A549 (cell line): ENCODE results near the gene MBD2. TPM values are rescaled to one million over a fixed set of nuclear protein-coding genes. Genes with fewer than 3 reads are reported as not detected.

Experiments used
- ATAC-seq, 2 experiments: fragments of 200-7000 bp in 1 of 2; fragments of >200 bp in 1 of 2; cut with Nextera tagmentation in 1 of 2; cut with Tn5 transposase in 1 of 2; 3 replicates each; pipeline versions ENCODE4 v1.8.0 to v1.9.1; 2018 to 2020; ENCODE audit warnings: mild to moderate bottlenecking in 1 of 2, moderate library complexity in 1 of 2
- CTCF ChIA-PET: fragments of 300-600 bp; sonication (Branson Sonifier 250); formaldehyde crosslinking; extraction: SDS; loops from one replicate; lab custom pipeline; 2021; ENCODE audit warnings: antibody characterized with exemption, inconsistent platforms; lab: Yijun Ruan, JAX
- POLR2A ChIA-PET: fragments of 350-600 bp; formaldehyde crosslinking; extraction: SDS; loops from one replicate; lab custom pipeline; 2021; ENCODE audit warnings: antibody characterized with exemption, inconsistent platforms; lab: Yijun Ruan, JAX
- DNase-seq, 2 experiments: peaks; one replicate each; pipeline versions ENCODE4 v3.0.0 to v3.0.0-alpha.2; 2011 to 2016; ENCODE audit warnings: low read depth in 1 of 2, low spot score in 1 of 2
- FAIRE-seq: peaks from 2 replicates; lab custom pipeline; 2011; peaks lifted over from hg19 to GRCh38; lab: Jason Lieb, UNC
- H3K27ac ChIP-seq, 2 experiments: fragments of >200 bp; sonication (Bioruptor Twin); formaldehyde crosslinking; 3 replicates each; pipeline ENCODE4 v1.5.1; 2016 to 2017
- H3K4me1 ChIP-seq: fragments of >200 bp; sonication (Bioruptor Twin); formaldehyde crosslinking; 3 replicates; pipeline ENCODE4 v1.6.1; 2016
- H3K4me2 ChIP-seq: fragments of >200 bp; sonication (Bioruptor Twin); formaldehyde crosslinking; 3 replicates; pipeline ENCODE4 v1.6.1; 2016
- H3K4me3 ChIP-seq: fragments of >200 bp; sonication (Bioruptor Twin); formaldehyde crosslinking; 3 replicates; pipeline ENCODE4 v1.5.1; 2016
- H3K9me3 ChIP-seq: fragments of >200 bp; sonication (Bioruptor Twin); formaldehyde crosslinking; 3 replicates; pipeline ENCODE4 v1.6.1; 2016
- BHLHE40 ChIP-seq: IDR thresholded peaks from 2 replicates; pipeline ENCODE4 v1.6.1; 2012; ENCODE audit warnings: low read depth, low read length, inconsistent platforms
- CEBPB ChIP-seq, 2 experiments: fragments of >200 bp in 1 of 2; sonication (Bioruptor Twin) in 1 of 2; formaldehyde crosslinking in 1 of 2; IDR thresholded peaks; 2 replicates each; pipeline ENCODE4 v1.6.1; 2012 to 2016
- CHD2 ChIP-seq: fragments of 150-350 bp; IDR thresholded peaks from 2 replicates; pipeline ENCODE4 v1.6.1; 2014; ENCODE audit warnings: low read length; ENCODE audit not compliant: partially characterized antibody
- EHF ChIP-seq: fragments of 250-450 bp; sonication (Bioruptor Pico); IDR thresholded peaks from 2 replicates; pipeline ENCODE4 v1.5.0; 2020; ENCODE audit warnings: mild to moderate bottlenecking
- ESRRA ChIP-seq: fragments of 150-350 bp; IDR thresholded peaks from 2 replicates; pipeline ENCODE4 v1.6.1; 2014; ENCODE audit warnings: mild to moderate bottlenecking, low read length, borderline replicate concordance
- FOSB ChIP-seq: fragments of 250-450 bp; sonication (Bioruptor Pico); IDR thresholded peaks from 2 replicates; pipeline ENCODE4 v1.5.0; 2020; ENCODE audit warnings: mild to moderate bottlenecking, moderate library complexity
- HDAC2 ChIP-seq: fragments of 200-600 bp; sonication (generic); IDR thresholded peaks from 2 replicates; pipeline ENCODE4 v1.6.1; 2016
- JUN ChIP-seq, 2 experiments: fragments of >200 bp; sonication (Bioruptor Twin); formaldehyde crosslinking; IDR thresholded peaks; 2 replicates in 1 of 2; 3 replicates in 1 of 2; pipeline ENCODE4 v1.6.1; 2016 to 2017
- JUNB ChIP-seq: fragments of >200 bp; sonication (Bioruptor Twin); formaldehyde crosslinking; IDR thresholded peaks from 2 replicates; pipeline ENCODE4 v1.6.1; 2016
- KDM1A ChIP-seq: fragments of 200-600 bp; sonication (generic); IDR thresholded peaks from 2 replicates; pipeline ENCODE4 v1.6.1; 2016; ENCODE audit warnings: low read depth, mild to moderate bottlenecking
- KDM5A ChIP-seq: fragments of 200-600 bp; sonication (generic); IDR thresholded peaks from 2 replicates; pipeline ENCODE4 v1.6.1; 2016; ENCODE audit warnings: antibody characterized with exemption, mild to moderate bottlenecking
- MAFK ChIP-seq: fragments of 450-650 bp; IDR thresholded peaks from 2 replicates; pipeline ENCODE4 v1.6.1; 2014; ENCODE audit not compliant: partially characterized antibody
- MAZ ChIP-seq: fragments of 150-350 bp; IDR thresholded peaks from 2 replicates; pipeline ENCODE4 v1.6.1; 2014; ENCODE audit warnings: antibody characterized with exemption, low read depth, low read length, borderline replicate concordance
- NR3C1 ChIP-seq: fragments of >200 bp; sonication (Bioruptor Twin); formaldehyde crosslinking; IDR thresholded peaks from 3 replicates; pipeline ENCODE4 v1.6.1; 2017
- PHF8 ChIP-seq: fragments of 200-600 bp; sonication (generic); IDR thresholded peaks from 2 replicates; pipeline ENCODE4 v1.6.1; 2016; ENCODE audit warnings: low read depth, mild to moderate bottlenecking, antibody characterized with exemption, moderate library complexity, borderline replicate concordance
- POLR2AphosphoS2 ChIP-seq: conservative IDR thresholded peaks from 2 replicates; pipeline ENCODE4 v1.6.1; 2012; ENCODE audit warnings: low read length, improper control_type of control experiment, inconsistent platforms
- RFX5 ChIP-seq: fragments of 450-650 bp; IDR thresholded peaks from 2 replicates; pipeline ENCODE4 v1.7.1; 2014; ENCODE audit warnings: antibody characterized with exemption, mild to moderate bottlenecking, moderate library complexity
- RNF2 ChIP-seq: fragments of 200-600 bp; sonication (generic); IDR thresholded peaks from 2 replicates; pipeline ENCODE4 v1.6.1; 2016; ENCODE audit warnings: low read depth, mild to moderate bottlenecking, antibody characterized with exemption, moderate library complexity, borderline replicate concordance
- SREBF2 ChIP-seq: fragments of 450-650 bp; IDR thresholded peaks from 2 replicates; pipeline ENCODE4 v1.6.1; 2014; ENCODE audit warnings: mild to moderate bottlenecking, moderate library complexity
- ZNF302 ChIP-seq: fragments of 250-450 bp; sonication (Bioruptor Pico); IDR thresholded peaks from 2 replicates; pipeline ENCODE4 v1.9.0; 2021; ENCODE audit warnings: inconsistent platforms, mild to moderate bottlenecking, moderate library complexity
- ZSCAN20 ChIP-seq: fragments of 250-450 bp; sonication (Bioruptor Pico); IDR thresholded peaks from 2 replicates; pipeline ENCODE4 v1.8.0; 2022; ENCODE audit warnings: mild to moderate bottlenecking, moderate library complexity
- WGBS: methylation state at CpG from one replicate; pipeline ENCODE4 v1.1.6; 2017; ENCODE audit errors: missing lambda C conversion rate; 5-methylcytosine and 5-hydroxymethylcytosine counted together
- polyA plus RNA-seq, 4 experiments: library from polyadenylated mRNA; depleted of rRNA in 3 of 4; stranded (reverse); fragments of >200 nt; fragmentation: RNase III in 1 of 4; extraction: RNeasy Plus Mini Kit Qiagen cat#74134 plus additional on column Dnase treatment in 1 of 4; gene quantifications; 2 replicates in 3 of 4; 3 replicates in 1 of 4; pipeline ENCODE4 v1.2.3, GENCODE V29; 2011 to 2017
- TF ChIP-seq, protein P1 (sequence below): IDR thresholded peaks from 2 replicates; pipeline ENCODE4 v1.6.1; 2012
- TF ChIP-seq, protein P2 (sequence below): fragments of >200 bp; sonication (Bioruptor Twin); formaldehyde crosslinking; IDR thresholded peaks from 2 replicates; pipeline ENCODE4 v1.6.1; 2016
- TF ChIP-seq, protein P3 (sequence below): fragments of 450-650 bp; IDR thresholded peaks from 2 replicates; pipeline ENCODE4 v1.6.1; 2014; ENCODE audit warnings: antibody characterized with exemption
- TF ChIP-seq, protein P4 (sequence below): IDR thresholded peaks from 2 replicates; pipeline ENCODE4 v1.6.1; 2012; ENCODE audit warnings: low read depth, borderline replicate concordance
- TF ChIP-seq, protein P5 (sequence below): fragments of >200 bp; sonication (Bioruptor Twin); formaldehyde crosslinking; IDR thresholded peaks from 3 replicates; pipeline ENCODE4 v1.6.1; 2016
- TF ChIP-seq, protein P6 (sequence below): fragments of 250-450 bp; sonication (Bioruptor Pico); IDR thresholded peaks from 2 replicates; pipeline ENCODE4 v1.5.0; 2020; ENCODE audit warnings: low read depth, mild to moderate bottlenecking, moderate library complexity
- TF ChIP-seq, protein P7 (sequence below): fragments of >200 bp; sonication (Bioruptor Twin); formaldehyde crosslinking; IDR thresholded peaks from 3 replicates; pipeline ENCODE4 v1.5.1; 2016

Gene MBD2
- polyA plus RNA-seq, 2 of the 4 experiments (the other 2 are of a cell fraction), result 43.4 to 48.2 TPM

DNA sequence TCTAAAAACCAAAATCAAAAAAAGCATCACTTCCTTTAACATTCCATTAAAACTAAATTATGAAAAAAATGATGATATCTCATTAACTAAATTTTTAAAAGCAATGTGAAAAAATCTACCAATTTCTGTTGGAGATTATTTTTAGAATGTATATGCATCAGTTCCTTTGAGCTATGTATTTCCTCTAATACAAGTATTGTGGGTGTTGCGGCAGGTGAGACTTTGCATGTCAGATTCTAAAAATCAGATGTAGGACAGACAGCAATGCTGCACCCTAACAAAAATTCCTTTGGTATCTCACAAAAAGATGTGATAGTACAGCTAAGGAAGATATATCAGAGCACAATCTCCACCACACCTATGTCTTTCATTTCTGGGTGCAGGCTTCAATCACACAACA lies 6.8 kb downstream of the MBD2 start:
- 96% methylated on average over 1 of the region's 1 CpG for WGBS
- Histone ChIP-seq H3K9me3 (no peaks in the 10 kb centered on the region), H3K4me1 (peaks cover 18% of the 10 kb centered on the region; the same call in 1 of the 3 replicates), H3K4me2 (no peak overlapping the region), H3K4me3 (no peak overlapping the region), H3K27ac (no peak overlapping the region)
- no peak for ATAC-seq
- no peak for DNase-seq
- no peak for FAIRE-seq
- CTCF ChIA-PET, result interaction anchor here (0.9 kb wide), 1 partner anchor 53 kb away, joined by 4 read pairs; no protein-coding TSS in a partner anchor
- POLR2A ChIA-PET, result no interaction called here
- no peak for TF ChIP-seq MAZ
- no peak for TF ChIP-seq KDM5A
- TF ChIP-seq KDM1A, result no peak
- TF ChIP-seq EHF (CRISPR knock-in tag), result no peak
- no peak for TF ChIP-seq BHLHE40
- TF ChIP-seq SREBF2, result no peak

DNA sequence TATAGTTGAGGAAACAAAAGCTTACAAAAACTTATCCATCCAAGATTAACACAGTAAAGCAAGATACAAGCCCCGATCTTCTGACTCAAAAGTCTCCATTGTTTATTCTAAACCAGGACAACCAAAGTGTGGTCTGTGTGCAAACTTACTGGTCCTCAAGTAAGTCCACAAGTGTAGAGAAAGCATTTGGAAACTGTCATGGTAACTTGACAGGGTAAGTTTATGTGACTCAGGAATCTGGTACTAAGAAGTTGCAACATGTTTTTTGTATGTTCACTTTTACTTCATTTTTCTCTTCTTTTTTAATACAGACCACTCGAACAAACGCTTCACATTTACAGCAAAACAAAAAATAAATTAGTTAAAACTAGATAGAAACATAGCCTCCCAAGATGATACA lies 9.4 kb downstream of the MBD2 start:
- FAIRE-seq (no peak), ATAC-seq (no peak), DNase-seq (no peak)
- POLR2A ChIA-PET, result no interaction called here
- Histone ChIP-seq H3K27ac (no peak overlapping the region), H3K4me2 (no peak overlapping the region), H3K9me3 (no peaks in the 10 kb centered on the region), H3K4me1 (peaks cover 6% of the 10 kb centered on the region), H3K4me3 (no peak overlapping the region)
- 94% methylated on average over 3 of the region's 3 CpGs for WGBS
- CTCF ChIA-PET, result no interaction called here
- no peak for TF ChIP-seq RFX5
- TF ChIP-seq, protein P1, sequence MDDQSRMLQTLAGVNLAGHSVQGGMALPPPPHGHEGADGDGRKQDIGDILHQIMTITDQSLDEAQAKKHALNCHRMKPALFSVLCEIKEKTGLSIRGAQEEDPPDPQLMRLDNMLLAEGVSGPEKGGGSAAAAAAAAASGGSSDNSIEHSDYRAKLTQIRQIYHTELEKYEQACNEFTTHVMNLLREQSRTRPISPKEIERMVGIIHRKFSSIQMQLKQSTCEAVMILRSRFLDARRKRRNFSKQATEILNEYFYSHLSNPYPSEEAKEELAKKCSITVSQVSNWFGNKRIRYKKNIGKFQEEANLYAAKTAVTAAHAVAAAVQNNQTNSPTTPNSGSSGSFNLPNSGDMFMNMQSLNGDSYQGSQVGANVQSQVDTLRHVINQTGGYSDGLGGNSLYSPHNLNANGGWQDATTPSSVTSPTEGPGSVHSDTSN, result no peak
- TF ChIP-seq, protein P2, sequence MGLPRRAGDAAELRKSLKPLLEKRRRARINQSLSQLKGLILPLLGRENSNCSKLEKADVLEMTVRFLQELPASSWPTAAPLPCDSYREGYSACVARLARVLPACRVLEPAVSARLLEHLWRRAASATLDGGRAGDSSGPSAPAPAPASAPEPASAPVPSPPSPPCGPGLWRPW, result no peak
- TF ChIP-seq MAZ, result no peak
- no peak for TF ChIP-seq POLR2AphosphoS2
- TF ChIP-seq, protein P3, sequence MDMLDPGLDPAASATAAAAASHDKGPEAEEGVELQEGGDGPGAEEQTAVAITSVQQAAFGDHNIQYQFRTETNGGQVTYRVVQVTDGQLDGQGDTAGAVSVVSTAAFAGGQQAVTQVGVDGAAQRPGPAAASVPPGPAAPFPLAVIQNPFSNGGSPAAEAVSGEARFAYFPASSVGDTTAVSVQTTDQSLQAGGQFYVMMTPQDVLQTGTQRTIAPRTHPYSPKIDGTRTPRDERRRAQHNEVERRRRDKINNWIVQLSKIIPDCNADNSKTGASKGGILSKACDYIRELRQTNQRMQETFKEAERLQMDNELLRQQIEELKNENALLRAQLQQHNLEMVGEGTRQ, result no peak
- TF ChIP-seq ZSCAN20, result no peak
- no peak for TF ChIP-seq JUNB
- no peak for TF ChIP-seq JUN (IDR thresholded peaks at IDR 0.05)
- no peak for TF ChIP-seq FOSB
- no peak for TF ChIP-seq CEBPB (IDR thresholded peaks at IDR 0.05)
- TF ChIP-seq ZNF302 (CRISPR knock-in tag), result no peak
- TF ChIP-seq, protein P4, sequence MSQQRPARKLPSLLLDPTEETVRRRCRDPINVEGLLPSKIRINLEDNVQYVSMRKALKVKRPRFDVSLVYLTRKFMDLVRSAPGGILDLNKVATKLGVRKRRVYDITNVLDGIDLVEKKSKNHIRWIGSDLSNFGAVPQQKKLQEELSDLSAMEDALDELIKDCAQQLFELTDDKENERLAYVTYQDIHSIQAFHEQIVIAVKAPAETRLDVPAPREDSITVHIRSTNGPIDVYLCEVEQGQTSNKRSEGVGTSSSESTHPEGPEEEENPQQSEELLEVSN, result no peak
- TF ChIP-seq, protein P5, sequence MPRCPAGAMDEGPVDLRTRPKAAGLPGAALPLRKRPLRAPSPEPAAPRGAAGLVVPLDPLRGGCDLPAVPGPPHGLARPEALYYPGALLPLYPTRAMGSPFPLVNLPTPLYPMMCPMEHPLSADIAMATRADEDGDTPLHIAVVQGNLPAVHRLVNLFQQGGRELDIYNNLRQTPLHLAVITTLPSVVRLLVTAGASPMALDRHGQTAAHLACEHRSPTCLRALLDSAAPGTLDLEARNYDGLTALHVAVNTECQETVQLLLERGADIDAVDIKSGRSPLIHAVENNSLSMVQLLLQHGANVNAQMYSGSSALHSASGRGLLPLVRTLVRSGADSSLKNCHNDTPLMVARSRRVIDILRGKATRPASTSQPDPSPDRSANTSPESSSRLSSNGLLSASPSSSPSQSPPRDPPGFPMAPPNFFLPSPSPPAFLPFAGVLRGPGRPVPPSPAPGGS, result no peak

DNA sequence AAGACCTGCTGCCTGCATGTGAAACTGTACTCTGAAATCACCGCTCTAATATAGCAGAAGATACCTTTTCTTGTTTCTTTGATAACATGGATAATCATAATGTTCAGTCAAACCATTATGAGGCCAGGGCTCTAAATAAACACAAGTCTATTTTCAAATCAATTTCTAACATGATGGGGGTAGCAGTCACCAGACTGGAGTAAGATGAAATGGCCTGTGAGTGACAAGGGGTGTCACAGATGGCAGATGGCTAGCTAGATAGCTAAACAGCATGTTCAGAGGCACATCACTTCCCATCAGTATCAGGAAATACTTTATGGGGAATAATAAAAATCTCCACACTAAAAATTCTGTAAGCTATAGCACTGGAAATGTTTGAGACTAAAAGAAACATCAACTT lies 14.0 kb downstream of the MBD2 start:
- ATAC-seq, result no peak
- WGBS, result 96% methylated on average over 1 of the region's 1 CpG
- Histone ChIP-seq H3K9me3 (no peaks in the 10 kb centered on the region), H3K27ac (no peak overlapping the region), H3K4me3 (no peak overlapping the region), H3K4me1 (peaks cover 26% of the 10 kb centered on the region), H3K4me2 (no peak overlapping the region; the same call in 2 of the 3 replicates)
- TF ChIP-seq, protein P6, sequence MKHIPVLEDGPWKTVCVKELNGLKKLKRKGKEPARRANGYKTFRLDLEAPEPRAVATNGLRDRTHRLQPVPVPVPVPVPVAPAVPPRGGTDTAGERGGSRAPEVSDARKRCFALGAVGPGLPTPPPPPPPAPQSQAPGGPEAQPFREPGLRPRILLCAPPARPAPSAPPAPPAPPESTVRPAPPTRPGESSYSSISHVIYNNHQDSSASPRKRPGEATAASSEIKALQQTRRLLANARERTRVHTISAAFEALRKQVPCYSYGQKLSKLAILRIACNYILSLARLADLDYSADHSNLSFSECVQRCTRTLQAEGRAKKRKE, result no peak
- TF ChIP-seq NR3C1 (no peak), JUNB (no peak), PHF8 (no peak), CHD2 (no peak), HDAC2 (no peak), RNF2 (no peak), ESRRA (no peak), CEBPB (IDR thresholded peaks at IDR 0.05) (no peak), MAFK (no peak)
- TF ChIP-seq, protein P7, sequence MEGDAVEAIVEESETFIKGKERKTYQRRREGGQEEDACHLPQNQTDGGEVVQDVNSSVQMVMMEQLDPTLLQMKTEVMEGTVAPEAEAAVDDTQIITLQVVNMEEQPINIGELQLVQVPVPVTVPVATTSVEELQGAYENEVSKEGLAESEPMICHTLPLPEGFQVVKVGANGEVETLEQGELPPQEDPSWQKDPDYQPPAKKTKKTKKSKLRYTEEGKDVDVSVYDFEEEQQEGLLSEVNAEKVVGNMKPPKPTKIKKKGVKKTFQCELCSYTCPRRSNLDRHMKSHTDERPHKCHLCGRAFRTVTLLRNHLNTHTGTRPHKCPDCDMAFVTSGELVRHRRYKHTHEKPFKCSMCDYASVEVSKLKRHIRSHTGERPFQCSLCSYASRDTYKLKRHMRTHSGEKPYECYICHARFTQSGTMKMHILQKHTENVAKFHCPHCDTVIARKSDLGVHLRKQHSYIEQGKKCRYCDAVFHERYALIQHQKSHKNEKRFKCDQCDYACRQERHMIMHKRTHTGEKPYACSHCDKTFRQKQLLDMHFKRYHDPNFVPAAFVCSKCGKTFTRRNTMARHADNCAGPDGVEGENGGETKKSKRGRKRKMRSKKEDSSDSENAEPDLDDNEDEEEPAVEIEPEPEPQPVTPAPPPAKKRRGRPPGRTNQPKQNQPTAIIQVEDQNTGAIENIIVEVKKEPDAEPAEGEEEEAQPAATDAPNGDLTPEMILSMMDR, result no peak
- DNase-seq, result no peak
- ChIA-PET POLR2A (no interaction called here), CTCF (no interaction called here)
- no peak for FAIRE-seq
